Upper lobe of left lung (tissue), 4 donors: ENCODE data around the gene ZNF518A.

Source experiments
- POLR2A ChIP-seq, 4 donors: fragments of 450-650 bp; IDR thresholded peaks; one replicate each; pipeline ENCODE4 v1.5.1; 2016 to 2017; ENCODE audit warnings: antibody characterized with exemption in 4 of 4, mild to moderate bottlenecking in 2 of 4
- TF ChIP-seq, protein P1 (sequence below), 6 experiments: fragments of 450-650 bp in 4 of 6; fragments of 200-600 bp in 2 of 6; sonication (generic) in 2 of 6; IDR thresholded peaks; one replicate each; pipeline ENCODE4 v1.5.1; 2016 to 2019; ENCODE audit warnings: antibody characterized with exemption in 6 of 6

- no peak for TF ChIP-seq POLR2A (IDR thresholded peaks at IDR 0.05)
- TF ChIP-seq, protein P1, sequence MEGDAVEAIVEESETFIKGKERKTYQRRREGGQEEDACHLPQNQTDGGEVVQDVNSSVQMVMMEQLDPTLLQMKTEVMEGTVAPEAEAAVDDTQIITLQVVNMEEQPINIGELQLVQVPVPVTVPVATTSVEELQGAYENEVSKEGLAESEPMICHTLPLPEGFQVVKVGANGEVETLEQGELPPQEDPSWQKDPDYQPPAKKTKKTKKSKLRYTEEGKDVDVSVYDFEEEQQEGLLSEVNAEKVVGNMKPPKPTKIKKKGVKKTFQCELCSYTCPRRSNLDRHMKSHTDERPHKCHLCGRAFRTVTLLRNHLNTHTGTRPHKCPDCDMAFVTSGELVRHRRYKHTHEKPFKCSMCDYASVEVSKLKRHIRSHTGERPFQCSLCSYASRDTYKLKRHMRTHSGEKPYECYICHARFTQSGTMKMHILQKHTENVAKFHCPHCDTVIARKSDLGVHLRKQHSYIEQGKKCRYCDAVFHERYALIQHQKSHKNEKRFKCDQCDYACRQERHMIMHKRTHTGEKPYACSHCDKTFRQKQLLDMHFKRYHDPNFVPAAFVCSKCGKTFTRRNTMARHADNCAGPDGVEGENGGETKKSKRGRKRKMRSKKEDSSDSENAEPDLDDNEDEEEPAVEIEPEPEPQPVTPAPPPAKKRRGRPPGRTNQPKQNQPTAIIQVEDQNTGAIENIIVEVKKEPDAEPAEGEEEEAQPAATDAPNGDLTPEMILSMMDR (IDR thresholded peaks at IDR 0.05): no peak
Measured at GRCh38 chr10:96082153-96082552, 47.9 kb upstream of the ZNF518A start.
